Astrocyte of the spinal cord (primary cell): ENCODE results near the gene PCP4L1.
A peak's percentile ranks its signal among the peaks of the same experiment; 100 is the strongest.
"Not testable (repeated sequence)": the region's sequence is repeated elsewhere in the genome, so short reads cannot be mapped to it uniquely, and the experiment has no call there.

ENCODE experiments used
- DNase-seq: peaks from one replicate; pipeline ENCODE4 v3.0.0; 2011; ENCODE audit warnings: low read depth, low spot score
- H3K4me3 ChIP-seq: 2 replicates; pipeline ENCODE4 v1.5.1; 2011; ENCODE audit warnings: low read depth, mild to moderate bottlenecking, low read length, moderate library complexity
- CTCF ChIP-seq: IDR thresholded peaks from 2 replicates; pipeline ENCODE4 v1.5.1; 2012; ENCODE audit warnings: low read depth, mild to moderate bottlenecking, low read length, inconsistent platforms
- in situ Hi-C: cut with HindIII; loops from 2 replicates; pipeline ENCODE4 v1.10.0; 2017; ENCODE audit warnings: low sequenced_read_pairs

Gene PCP4L1

GRCh38 chr1:161314201-161314981, 55.8 kb downstream of the PCP4L1 start, which contains the start of gene SDHC:
SDHC (plus strand) TSS chr1:161314381; CDS start chr1:161314406, 25 bp downstream.
- in situ Hi-C loops: no loop called here
- peak within 1 kb of the TSS; percentile 99 for H3K4me3 ChIP-seq
- TF ChIP-seq CTCF: peak; percentile 65
- DNase-seq: peak; percentile 92

- in situ Hi-C loops, H3K4me3 ChIP-seq, DNase-seq: not testable (repeated sequence)
These were observed 57.5 kb downstream of the PCP4L1 start for GRCh38 chr1:161315841-161316674.

- in situ Hi-C loops: no loop called here
- no peak for TF ChIP-seq CTCF
- H3K4me3 ChIP-seq: no peak overlapping the region
- no peak for DNase-seq
These were observed 65.5 kb downstream of the PCP4L1 start for GRCh38 chr1:161324020-161324419.

GRCh38 chr1:161330346-161330745, 71.8 kb downstream of the PCP4L1 start:
- in situ Hi-C loops: no loop called here
- no peak for DNase-seq
- H3K4me3 ChIP-seq: no peak overlapping the region
- TF ChIP-seq CTCF: no peak

- no peak for DNase-seq
- H3K4me3 ChIP-seq: no peak overlapping the region
- in situ Hi-C loops: no loop called here
- no peak for TF ChIP-seq CTCF
These were observed 74.6 kb downstream of the PCP4L1 start for GRCh38 chr1:161333166-161333565.
